AG20443 (cell line): ENCODE data around the gene CEP192.
A peak's percentile ranks its signal among the peaks of the same experiment; 100 is the strongest.
"Not testable (repeated sequence)": the region's sequence is repeated elsewhere in the genome, so short reads cannot be mapped to it uniquely, and the experiment has no call there.

Source experiments
- DNase-seq: peaks from one replicate; pipeline ENCODE4 v3.0.0; 2012; ENCODE audit warnings: low spot score, mixed read lengths

CEP192 gene

GRCh38 chr18:12990967-12991820 is at the start of gene CEP192:
Gene CEP192 (plus strand): TSS chr18:12991362. CDS start chr18:12999425, 8,063 bp downstream.
- peak; percentile 99 for DNase-seq

- no peak for DNase-seq
These were observed 47.9 kb upstream of the CEP192 start for GRCh38 chr18:12943215-12943614.

GRCh38 chr18:12944709-12945108 is 46.5 kb upstream of the CEP192 start:
- DNase-seq: peak; percentile 23

GRCh38 chr18:12946549-12947284 is 44.4 kb upstream of the CEP192 start:
- DNase-seq: peak; percentile 78

- peak; percentile 99 for DNase-seq
These were observed 43.7 kb upstream of the CEP192 start, which contains the start of gene SEH1L for GRCh38 chr18:12947285-12948049. Gene SEH1L (plus strand): TSS chr18:12948011. CDS start chr18:12948122, 111 bp downstream.

- peak; percentile 96 for DNase-seq
These were observed 42.9 kb upstream of the CEP192 start for GRCh38 chr18:12948050-12948804.

GRCh38 chr18:12958478-12958877 is 32.7 kb upstream of the CEP192 start:
- DNase-seq: no peak

GRCh38 chr18:12960395-12960794 is 30.8 kb upstream of the CEP192 start:
- DNase-seq: no peak

GRCh38 chr18:12960853-12961397 is 30.2 kb upstream of the CEP192 start:
- DNase-seq: no peak

GRCh38 chr18:12963069-12963468 is 28.1 kb upstream of the CEP192 start:
- DNase-seq: no peak

- DNase-seq: no peak
These were observed 23.0 kb upstream of the CEP192 start for GRCh38 chr18:12968115-12968514.

- no peak for DNase-seq
These were observed 22.5 kb upstream of the CEP192 start for GRCh38 chr18:12968619-12969018.

GRCh38 chr18:12973562-12974213 is 17.5 kb upstream of the CEP192 start:
- DNase-seq: no peak

- DNase-seq: no peak
These were observed 15.7 kb upstream of the CEP192 start for GRCh38 chr18:12975488-12975887.

- DNase-seq: no peak
These were observed 14.9 kb upstream of the CEP192 start for GRCh38 chr18:12976305-12976704.

GRCh38 chr18:12980065-12980464 is 11.1 kb upstream of the CEP192 start:
- not testable (repeated sequence) for DNase-seq

- no peak for DNase-seq
These were observed 1.6 kb upstream of the CEP192 start for GRCh38 chr18:12989397-12990122.

GRCh38 chr18:12990123-12990475 is 1.1 kb upstream of the CEP192 start:
- DNase-seq: no peak

- DNase-seq: peak; percentile 16
These were observed 558 bp upstream of the CEP192 start for GRCh38 chr18:12990641-12990966.

GRCh38 chr18:12991821-12992179 is 638 bp downstream of the CEP192 start:
- DNase-seq: no peak
